ENCODE measurements around the gene FEZ2. TPM values are rescaled to one million over a fixed set of nuclear protein-coding genes. Genes with fewer than 3 reads are reported as not detected.

Gene FEZ2
- polyA plus RNA-seq, 1 donor from 2014 or later, result 36.8 TPM

GRCh38 chr2:36516136-36516870, 81.7 kb downstream of the FEZ2 start:
- no peaks in the 10 kb centered on the region for H3F3A ChIP-seq (ENCODE audit: insufficient read depth, low read length, poor library complexity, severe bottlenecking)
- no peaks in the 10 kb centered on the region for H3K9me3 ChIP-seq (ENCODE audit: low read length)
- no peaks in the 10 kb centered on the region for H3K79me2 ChIP-seq (replicated peaks; ENCODE audit: insufficient read depth, low read length)
- no peaks in the 10 kb centered on the region for H4K20me1 ChIP-seq (ENCODE audit: insufficient read depth)
- no peak overlapping the region for H3K4me2 ChIP-seq (ENCODE audit: low read length)
- no peak overlapping the region for H3K27ac ChIP-seq (ENCODE audit: low read length)
- H3K27me3 ChIP-seq (ENCODE audit: insufficient read depth, low read depth, low read length), result no peaks in the 10 kb centered on the region
- no peak for TF ChIP-seq RAD21 (conservative IDR thresholded peaks at IDR 0.05)
- TF ChIP-seq SMC3 (conservative IDR thresholded peaks at IDR 0.05; ENCODE audit: poor library complexity), result no peak
- TF ChIP-seq TAF1 (IDR thresholded peaks at IDR 0.05; ENCODE audit: low read depth), result no peak
- H3K9me2 ChIP-seq (ENCODE audit: insufficient read depth, low read length), result no peaks in the 10 kb centered on the region
- H3K9ac ChIP-seq (ENCODE audit: low read length), result no peak overlapping the region
- H2AFZ ChIP-seq (ENCODE audit: low read depth, low read length), result no peak overlapping the region
- H3K36me3 ChIP-seq (ENCODE audit: insufficient read depth, low read length), result no peaks in the 10 kb centered on the region
- H3K4me3 ChIP-seq (ENCODE audit: low read length), result no peak overlapping the region

GRCh38 chr2:36515538-36515937, 82.4 kb downstream of the FEZ2 start:
- Histone ChIP-seq H3K36me3 (ENCODE audit: insufficient read depth, low read length) (no peaks in the 10 kb centered on the region), H4K20me1 (ENCODE audit: insufficient read depth) (no peaks in the 10 kb centered on the region), H3K9me2 (ENCODE audit: insufficient read depth, low read length) (no peaks in the 10 kb centered on the region)

More at GRCh38 chr2:36515538-36515937, 82.4 kb downstream of the FEZ2 start:
- TF ChIP-seq EZH2 (IDR thresholded peaks at IDR 0.05; ENCODE audit: borderline replicate concordance, insufficient read depth, low read length, poor library complexity, severe bottlenecking), result no peak
- no peak for TF ChIP-seq MXI1 (conservative IDR thresholded peaks at IDR 0.05; ENCODE audit: poor library complexity, severe bottlenecking)
- TF ChIP-seq CTCF (IDR thresholded peaks at IDR 0.05; ENCODE audit: poor library complexity, severe bottlenecking), result no peak
- TF ChIP-seq POLR2AphosphoS5 (IDR thresholded peaks at IDR 0.05), result no peak
- TF ChIP-seq RAD21 (conservative IDR thresholded peaks at IDR 0.05), result no peak
- TF ChIP-seq TAF1 (IDR thresholded peaks at IDR 0.05; ENCODE audit: low read depth), result no peak
- no peak for TF ChIP-seq EP300 (conservative IDR thresholded peaks at IDR 0.05; ENCODE audit: poor library complexity, severe bottlenecking)
- no peak for TF ChIP-seq SMC3 (conservative IDR thresholded peaks at IDR 0.05; ENCODE audit: poor library complexity)
- no peak for TF ChIP-seq REST (IDR thresholded peaks at IDR 0.05; ENCODE audit: borderline replicate concordance)
- Histone ChIP-seq H2AFZ (ENCODE audit: low read depth, low read length) (no peak overlapping the region), H3K27ac (ENCODE audit: low read length) (no peak overlapping the region), H3K4me2 (ENCODE audit: low read length) (no peak overlapping the region), H3K27me3 (ENCODE audit: insufficient read depth, low read depth, low read length) (no peaks in the 10 kb centered on the region), H3K79me2 (replicated peaks; ENCODE audit: insufficient read depth, low read length) (no peaks in the 10 kb centered on the region), H3K9me3 (ENCODE audit: low read length) (no peaks in the 10 kb centered on the region), H3F3A (ENCODE audit: insufficient read depth, low read length, poor library complexity, severe bottlenecking) (no peaks in the 10 kb centered on the region), H3K4me3 (ENCODE audit: low read length) (no peak overlapping the region), H3K9ac (ENCODE audit: low read length) (no peak overlapping the region)

Data from neural cell (in vitro differentiated cells).